Adrenal gland (tissue), 5 donors: ENCODE measurements around the gene GALNT9.

ENCODE experiments used
- POLR2A ChIP-seq, 2 donors: fragments of 450-650 bp; IDR thresholded peaks; one replicate each; pipeline ENCODE4 v1.6.1; 2017; ENCODE audit warnings: antibody characterized with exemption in 2 of 2, mild to moderate bottlenecking in 2 of 2, moderate library complexity in 1 of 2
- TF ChIP-seq, protein P1 (sequence below), 6 experiments: fragments of 450-650 bp in 4 of 6; fragments of 200-600 bp in 2 of 6; sonication (generic) in 1 of 6; IDR thresholded peaks; 1 replicate in 5 of 6; 2 replicates in 1 of 6; pipeline versions ENCODE4 v1.5.1 to v1.8.0; 2016 to 2021; ENCODE audit warnings: antibody characterized with exemption in 6 of 6, mild to moderate bottlenecking in 2 of 6, moderate library complexity in 1 of 6
- donor health status: DM: no; HTN: no; CAD: no.

DNA sequence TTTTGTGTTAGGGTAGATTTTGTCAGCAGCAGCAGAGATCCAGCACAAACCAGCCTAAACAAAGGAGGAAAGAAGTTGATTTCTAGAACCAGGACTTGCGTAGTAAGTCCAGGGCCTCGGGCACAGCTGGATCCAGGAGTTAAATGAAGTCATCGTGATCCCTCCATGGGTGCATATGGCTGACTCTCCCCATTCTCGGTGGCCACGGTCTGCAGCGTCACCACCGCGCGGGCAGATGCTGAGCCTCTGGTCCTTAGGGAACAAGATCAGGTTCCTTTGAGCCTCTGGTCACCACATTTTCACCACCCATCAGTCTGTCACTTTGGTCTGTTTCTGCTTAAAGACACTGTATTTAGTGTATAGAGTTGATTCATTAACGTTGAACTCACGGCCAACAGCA, 14.8 kb upstream of the GALNT9 start:
- no peak for TF ChIP-seq POLR2A (IDR thresholded peaks at IDR 0.05)
- TF ChIP-seq, protein P1, sequence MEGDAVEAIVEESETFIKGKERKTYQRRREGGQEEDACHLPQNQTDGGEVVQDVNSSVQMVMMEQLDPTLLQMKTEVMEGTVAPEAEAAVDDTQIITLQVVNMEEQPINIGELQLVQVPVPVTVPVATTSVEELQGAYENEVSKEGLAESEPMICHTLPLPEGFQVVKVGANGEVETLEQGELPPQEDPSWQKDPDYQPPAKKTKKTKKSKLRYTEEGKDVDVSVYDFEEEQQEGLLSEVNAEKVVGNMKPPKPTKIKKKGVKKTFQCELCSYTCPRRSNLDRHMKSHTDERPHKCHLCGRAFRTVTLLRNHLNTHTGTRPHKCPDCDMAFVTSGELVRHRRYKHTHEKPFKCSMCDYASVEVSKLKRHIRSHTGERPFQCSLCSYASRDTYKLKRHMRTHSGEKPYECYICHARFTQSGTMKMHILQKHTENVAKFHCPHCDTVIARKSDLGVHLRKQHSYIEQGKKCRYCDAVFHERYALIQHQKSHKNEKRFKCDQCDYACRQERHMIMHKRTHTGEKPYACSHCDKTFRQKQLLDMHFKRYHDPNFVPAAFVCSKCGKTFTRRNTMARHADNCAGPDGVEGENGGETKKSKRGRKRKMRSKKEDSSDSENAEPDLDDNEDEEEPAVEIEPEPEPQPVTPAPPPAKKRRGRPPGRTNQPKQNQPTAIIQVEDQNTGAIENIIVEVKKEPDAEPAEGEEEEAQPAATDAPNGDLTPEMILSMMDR (IDR thresholded peaks at IDR 0.05), result no peak
